OCI-LY1 (cell line): ENCODE results near the gene VHLL.

ENCODE experiments used
- EZH2 ChIP-seq: fragments of 200-600 bp; sonication (generic), shearing (Covaris generic); IDR thresholded peaks from 2 replicates; pipeline ENCODE4 v1.8.0; 2017; ENCODE audit warnings: borderline replicate concordance, mixed run types, mild to moderate bottlenecking, antibody characterized with exemption, low read length, moderate library complexity, mixed read lengths
- TF ChIP-seq, protein P1 (sequence below): fragments of 200-600 bp; sonication (generic), shearing (Covaris generic); IDR thresholded peaks from 2 replicates; pipeline ENCODE4 v1.5.1; 2017; ENCODE audit warnings: mild to moderate bottlenecking, antibody characterized with exemption, low read length, moderate library complexity, mixed read lengths

- TF ChIP-seq, protein P1, sequence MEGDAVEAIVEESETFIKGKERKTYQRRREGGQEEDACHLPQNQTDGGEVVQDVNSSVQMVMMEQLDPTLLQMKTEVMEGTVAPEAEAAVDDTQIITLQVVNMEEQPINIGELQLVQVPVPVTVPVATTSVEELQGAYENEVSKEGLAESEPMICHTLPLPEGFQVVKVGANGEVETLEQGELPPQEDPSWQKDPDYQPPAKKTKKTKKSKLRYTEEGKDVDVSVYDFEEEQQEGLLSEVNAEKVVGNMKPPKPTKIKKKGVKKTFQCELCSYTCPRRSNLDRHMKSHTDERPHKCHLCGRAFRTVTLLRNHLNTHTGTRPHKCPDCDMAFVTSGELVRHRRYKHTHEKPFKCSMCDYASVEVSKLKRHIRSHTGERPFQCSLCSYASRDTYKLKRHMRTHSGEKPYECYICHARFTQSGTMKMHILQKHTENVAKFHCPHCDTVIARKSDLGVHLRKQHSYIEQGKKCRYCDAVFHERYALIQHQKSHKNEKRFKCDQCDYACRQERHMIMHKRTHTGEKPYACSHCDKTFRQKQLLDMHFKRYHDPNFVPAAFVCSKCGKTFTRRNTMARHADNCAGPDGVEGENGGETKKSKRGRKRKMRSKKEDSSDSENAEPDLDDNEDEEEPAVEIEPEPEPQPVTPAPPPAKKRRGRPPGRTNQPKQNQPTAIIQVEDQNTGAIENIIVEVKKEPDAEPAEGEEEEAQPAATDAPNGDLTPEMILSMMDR, result peak; percentile 32
- TF ChIP-seq EZH2, result no peak
Measured at GRCh38 chr1:156281281-156281680, 17.8 kb downstream of the VHLL start.
